EL (cell line): ENCODE measurements around the gene SH3GLB2.
"Not testable (repeated sequence)": the region's sequence is repeated elsewhere in the genome, so short reads cannot be mapped to it uniquely, and the experiment has no call there.

Experiments
- DNase-seq: peaks from one replicate; pipeline ENCODE4 v3.0.0-alpha.2; 2016

SH3GLB2 gene

GRCh38 chr9:128987805-128988204 lies 40.3 kb downstream of the SH3GLB2 start:
- peak; percentile 92 for DNase-seq

- DNase-seq, result no peak
Observed at GRCh38 chr9:128986671-128987070, 41.5 kb downstream of the SH3GLB2 start.

- no peak for DNase-seq
Observed at GRCh38 chr9:128983536-128983935, 44.6 kb downstream of the SH3GLB2 start.

- DNase-seq, result no peak
Observed at GRCh38 chr9:128979111-128979510, 49.0 kb downstream of the SH3GLB2 start.

- peak; percentile 76 for DNase-seq
Observed at GRCh38 chr9:128972956-128973355, 55.2 kb downstream of the SH3GLB2 start.

- DNase-seq, result peak; percentile 59
Observed at GRCh38 chr9:128969491-128969890, 58.6 kb downstream of the SH3GLB2 start.

- not testable (repeated sequence) for DNase-seq
Observed at GRCh38 chr9:128961403-128961802, 66.7 kb downstream of the SH3GLB2 start.
